Upper lobe of right lung (tissue), 1 donor: Measurements from ENCODE around the gene HOXD13. TPM values are rescaled to one million over a fixed set of nuclear protein-coding genes. Genes with fewer than 3 reads are reported as not detected.

Experiments used
- ATAC-seq: fragments of 200-7000 bp; cut with Tn5 transposase; one replicate; pipeline ENCODE4 v1.9.1; 2020; ENCODE audit warnings: mild to moderate bottlenecking, moderate library complexity
- DNase-seq: peaks from one replicate; pipeline ENCODE4 v3.0.0-alpha.2; 2020
- H3K27ac ChIP-seq: fragments of 200-600 bp; one replicate; pipeline ENCODE4 v1.8.0; 2022
- H3K27me3 ChIP-seq: fragments of 200-600 bp; one replicate; pipeline ENCODE4 v1.8.0; 2022; ENCODE audit warnings: mild to moderate bottlenecking
- H3K36me3 ChIP-seq: fragments of 200-600 bp; one replicate; pipeline ENCODE4 v1.8.0; 2022
- H3K4me1 ChIP-seq: fragments of 200-600 bp; one replicate; pipeline ENCODE4 v1.8.0; 2022
- H3K4me3 ChIP-seq: fragments of 200-600 bp; one replicate; pipeline ENCODE4 v1.8.0; 2022; ENCODE audit warnings: mild to moderate bottlenecking
- H3K9me3 ChIP-seq: fragments of 200-600 bp; one replicate; pipeline ENCODE4 v1.8.0; 2022
- intact Hi-C: fragments of 100-400 bp; cut with DNase I; formaldehyde crosslinking; loops from one replicate; pipeline ENCODE4 v1.11.0; 2022
- total RNA-seq: library from RNA; stranded (reverse); fragmentation: NEBNext Ultra II Directional; extraction: Animal tissue kit (Norgen Biotek cat#: 25700); gene quantifications from one replicate; pipeline ENCODE4 v1.2.1, GENCODE V29; 2021
- TF ChIP-seq, protein P1 (sequence below): fragments of 200-600 bp; IDR thresholded peaks from one replicate; pipeline ENCODE4 v1.8.0; 2022; ENCODE audit warnings: antibody characterized with exemption
- donor health status: DM: no; HTN: yes; CAD: no; lungs with severe emphysema.

Gene HOXD13
- total RNA-seq, 1 donor from 2014 or later = not detected

- peaks cover 5% of the 10 kb centered on the region for H3K4me1 ChIP-seq
- DNase-seq (no peak), ATAC-seq (no peak)
Observed at GRCh38 chr2:176130957-176131847, 38.7 kb downstream of the HOXD13 start.

GRCh38 chr2:176131848-176132158 lies 39.3 kb downstream of the HOXD13 start:
- Histone ChIP-seq H3K36me3 (no peaks in the 10 kb centered on the region), H3K9me3 (no peaks in the 10 kb centered on the region), H3K27ac (no peak overlapping the region), H3K27me3 (peaks cover 94% of the 10 kb centered on the region), H3K4me1 (peaks cover 11% of the 10 kb centered on the region), H3K4me3 (no peak overlapping the region)
- TF ChIP-seq, protein P1, sequence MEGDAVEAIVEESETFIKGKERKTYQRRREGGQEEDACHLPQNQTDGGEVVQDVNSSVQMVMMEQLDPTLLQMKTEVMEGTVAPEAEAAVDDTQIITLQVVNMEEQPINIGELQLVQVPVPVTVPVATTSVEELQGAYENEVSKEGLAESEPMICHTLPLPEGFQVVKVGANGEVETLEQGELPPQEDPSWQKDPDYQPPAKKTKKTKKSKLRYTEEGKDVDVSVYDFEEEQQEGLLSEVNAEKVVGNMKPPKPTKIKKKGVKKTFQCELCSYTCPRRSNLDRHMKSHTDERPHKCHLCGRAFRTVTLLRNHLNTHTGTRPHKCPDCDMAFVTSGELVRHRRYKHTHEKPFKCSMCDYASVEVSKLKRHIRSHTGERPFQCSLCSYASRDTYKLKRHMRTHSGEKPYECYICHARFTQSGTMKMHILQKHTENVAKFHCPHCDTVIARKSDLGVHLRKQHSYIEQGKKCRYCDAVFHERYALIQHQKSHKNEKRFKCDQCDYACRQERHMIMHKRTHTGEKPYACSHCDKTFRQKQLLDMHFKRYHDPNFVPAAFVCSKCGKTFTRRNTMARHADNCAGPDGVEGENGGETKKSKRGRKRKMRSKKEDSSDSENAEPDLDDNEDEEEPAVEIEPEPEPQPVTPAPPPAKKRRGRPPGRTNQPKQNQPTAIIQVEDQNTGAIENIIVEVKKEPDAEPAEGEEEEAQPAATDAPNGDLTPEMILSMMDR = no peak
- DNase-seq (no peak), ATAC-seq (no peak)
- intact Hi-C loops = loop anchor here (10.0 kb wide), 2 partner anchors 323 to 423 kb away; no protein-coding TSS in a partner anchor

More at GRCh38 chr2:176130957-176131847, 38.7 kb downstream of the HOXD13 start:
- H3K9me3 ChIP-seq = no peaks in the 10 kb centered on the region
- no peak overlapping the region for H3K27ac ChIP-seq
- no peaks in the 10 kb centered on the region for H3K36me3 ChIP-seq
- H3K4me3 ChIP-seq = peak overlapping the region; percentile 26
- peaks cover 94% of the 10 kb centered on the region for H3K27me3 ChIP-seq
- TF ChIP-seq, protein P1 = no peak
- intact Hi-C loops = loop anchor here (10.0 kb wide), 2 partner anchors 324 to 424 kb away; no protein-coding TSS in a partner anchor

DNA sequence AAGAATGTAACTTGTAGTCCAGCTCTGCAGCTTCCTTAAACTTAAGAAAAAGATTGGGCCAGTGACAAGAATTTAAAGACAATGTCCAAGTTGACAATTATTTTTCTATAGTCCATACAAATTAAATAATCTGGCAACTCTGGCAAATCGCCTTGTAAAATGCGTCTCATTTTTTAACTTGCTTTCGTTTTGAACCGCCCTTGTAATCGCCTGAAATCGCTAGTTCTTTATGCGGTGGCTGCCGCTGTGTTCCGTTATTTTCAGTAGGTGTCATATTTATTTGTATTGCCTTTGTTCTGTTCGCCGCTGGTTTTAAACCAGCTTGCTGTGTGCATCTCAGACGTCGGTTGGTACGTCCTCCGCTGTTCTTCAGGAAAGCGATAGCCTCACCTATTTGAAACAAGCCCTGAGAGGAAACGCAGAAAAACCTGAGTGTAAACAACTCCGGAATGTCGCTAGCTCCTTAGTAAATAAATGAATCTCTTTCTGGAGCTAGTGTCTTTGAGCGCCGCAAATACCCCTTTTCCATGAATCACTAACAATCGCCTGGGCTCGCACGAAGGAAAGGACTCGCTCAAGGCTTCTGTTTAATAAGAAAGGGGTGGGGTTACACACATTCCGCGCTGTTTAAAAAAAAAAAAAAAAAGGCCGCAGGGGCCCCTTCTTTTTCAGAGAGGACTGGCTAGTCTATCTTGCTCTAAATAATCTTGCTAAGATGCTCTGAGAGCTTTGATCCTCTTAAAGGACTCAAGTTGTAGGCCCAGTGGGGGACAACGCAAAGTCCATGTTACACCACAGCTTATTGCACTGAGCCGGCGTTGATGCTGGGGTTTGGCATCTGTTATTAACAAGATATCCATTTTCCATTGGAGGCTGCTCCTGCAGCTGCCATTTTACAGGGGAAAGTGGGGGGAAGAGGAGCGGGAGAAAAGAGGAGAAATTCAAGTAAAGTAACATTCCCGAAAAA lies 40.0 kb downstream of the HOXD13 start:
- Histone ChIP-seq H3K27ac (no peak overlapping the region), H3K4me1 (peaks cover 12% of the 10 kb centered on the region), H3K36me3 (no peaks in the 10 kb centered on the region), H3K9me3 (no peaks in the 10 kb centered on the region), H3K27me3 (peaks cover 94% of the 10 kb centered on the region), H3K4me3 (peak overlapping the region; percentile 17)
- no peak for ATAC-seq
- TF ChIP-seq, protein P1 = no peak
- DNase-seq = no peak
- intact Hi-C loops = loop anchor here (10.0 kb wide), 2 partner anchors 322 to 422 kb away; no protein-coding TSS in a partner anchor

DNA sequence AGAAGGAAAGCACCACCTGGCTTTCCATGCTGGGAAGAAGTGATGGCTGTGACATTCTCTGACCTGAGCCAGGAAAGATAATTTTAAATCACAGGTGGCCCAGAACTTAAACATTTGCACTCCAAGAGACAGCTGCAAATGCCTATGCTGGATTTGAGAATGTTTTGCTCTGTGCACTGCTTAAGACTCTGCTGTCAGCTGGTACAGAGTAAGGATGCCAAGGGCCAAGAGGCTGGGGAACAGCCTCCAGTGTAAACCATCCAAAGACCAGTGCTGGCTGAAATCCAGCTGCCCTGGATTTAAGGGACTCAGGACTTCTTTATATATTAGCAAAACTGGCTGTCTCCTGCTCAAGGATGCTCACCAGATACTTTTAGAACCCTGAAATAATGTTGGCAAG lies 40.9 kb downstream of the HOXD13 start:
- H3K36me3 ChIP-seq = no peaks in the 10 kb centered on the region
- ATAC-seq (no peak), DNase-seq (no peak)
- no peaks in the 10 kb centered on the region for H3K9me3 ChIP-seq
- TF ChIP-seq, protein P1 = no peak
- intact Hi-C loops = loop anchor here (10.0 kb wide), 2 partner anchors 321 to 421 kb away; no protein-coding TSS in a partner anchor
- no peak overlapping the region for H3K4me3 ChIP-seq
- H3K27ac ChIP-seq = no peak overlapping the region
- H3K27me3 ChIP-seq = peaks cover 96% of the 10 kb centered on the region
- peaks cover 12% of the 10 kb centered on the region for H3K4me1 ChIP-seq

DNA sequence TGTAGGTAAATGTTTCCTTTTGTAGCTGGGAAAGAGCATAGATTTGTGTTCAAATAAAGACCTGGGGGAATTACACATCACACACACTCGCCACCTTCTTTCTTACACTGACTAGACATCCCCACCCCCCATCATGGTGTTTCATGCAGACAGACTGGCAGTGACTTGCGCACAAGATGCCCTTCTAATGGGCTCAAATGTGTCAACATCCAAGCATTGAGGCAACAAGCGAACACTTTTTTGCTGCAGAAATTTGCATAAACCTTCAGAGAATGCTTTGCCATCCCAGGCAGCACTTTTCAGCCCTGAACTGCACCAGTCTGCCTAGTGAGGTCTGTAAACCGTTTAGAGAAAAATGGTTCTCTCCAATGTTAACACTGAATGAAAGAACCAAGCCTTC lies 41.5 kb downstream of the HOXD13 start:
- no peaks in the 10 kb centered on the region for H3K36me3 ChIP-seq
- H3K4me1 ChIP-seq = peaks cover 12% of the 10 kb centered on the region
- peaks cover 96% of the 10 kb centered on the region for H3K27me3 ChIP-seq
- H3K27ac ChIP-seq = no peak overlapping the region
- no peak for ATAC-seq
- DNase-seq = no peak
- no peak overlapping the region for H3K4me3 ChIP-seq
- no peaks in the 10 kb centered on the region for H3K9me3 ChIP-seq
- TF ChIP-seq, protein P1 = no peak
- intact Hi-C loops = loop anchor here (10.0 kb wide), 2 partner anchors 321 to 421 kb away; no protein-coding TSS in a partner anchor
